Activated T-helper 1 cell treated with anti-CD3 and anti-CD28 coated beads, Interleukin-12 subunit alpha, Interleukin-12 subunit beta, Interleukin-2, Interleukin-4 antibody, amounts not matched to agents 30 ng/mL and 10 ng/mL and 1 ng/mL, durations not matched to agents 14 hours and 24 hours and 36 hours (primary cell): Measurements from ENCODE around the gene SERPIND1. TPM values are rescaled to one million over a fixed set of nuclear protein-coding genes. Genes with fewer than 3 reads are reported as not detected.

Experiments
- DNase-seq: peaks from one replicate; pipeline ENCODE4 v3.0.0; 2021; ENCODE audit warnings: low spot score
- H3K27ac Mint-ChIP-seq: one replicate; pipeline ENCODE4 v1.8.0; 2021; ENCODE audit warnings: mild to moderate bottlenecking, mixed read lengths
- H3K27me3 Mint-ChIP-seq: one replicate; pipeline ENCODE4 v1.8.0; 2022; ENCODE audit warnings: mild to moderate bottlenecking, moderate library complexity, mixed read lengths; ENCODE audit not compliant: insufficient read depth
- H3K36me3 Mint-ChIP-seq: one replicate; pipeline ENCODE4 v1.8.0; 2021; ENCODE audit warnings: low read depth, mixed read lengths
- H3K4me1 Mint-ChIP-seq: one replicate; pipeline ENCODE4 v1.8.0; 2021; ENCODE audit warnings: low read depth, mixed read lengths
- H3K4me3 Mint-ChIP-seq: one replicate; pipeline ENCODE4 v1.8.0; 2021; ENCODE audit warnings: mild to moderate bottlenecking, moderate library complexity, mixed read lengths
- H3K9me3 Mint-ChIP-seq: one replicate; pipeline ENCODE4 v1.8.0; 2021; ENCODE audit warnings: mixed read lengths
- intact Hi-C: fragments of 100-400 bp; cut with micrococcal nuclease; formaldehyde crosslinking; loops from one replicate; pipeline ENCODE4 v1.15.1; 2024
- total RNA-seq: library from RNA; stranded (reverse); gene quantifications from 2 replicates; pipeline ENCODE4 v1.2.3, GENCODE V29; 2022

Gene SERPIND1
- total RNA-seq, 1 donor from 2014 or later, result not detected

GRCh38 chr22:20783300-20783673 is 9.4 kb downstream of the SERPIND1 start:
- no peak for DNase-seq
- Mint-ChIP-seq H3K4me3 (no peak overlapping the region), H3K9me3 (no peaks in the 10 kb centered on the region), H3K36me3 (peaks cover 19% of the 10 kb centered on the region), H3K4me1 (peaks cover 7% of the 10 kb centered on the region), H3K27ac (no peak overlapping the region), H3K27me3 (no peaks in the 10 kb centered on the region)
- intact Hi-C loops, result loop anchor here (5.0 kb wide), 1 partner anchor 74 kb away; the partner anchor contains the start of genes PI4KA and SNAP29

- DNase-seq, result peak; percentile 6
- peaks cover 16% of the 10 kb centered on the region for H3K36me3 Mint-ChIP-seq
- H3K27ac Mint-ChIP-seq, result no peak overlapping the region
- H3K4me3 Mint-ChIP-seq, result no peak overlapping the region
- H3K9me3 Mint-ChIP-seq, result no peaks in the 10 kb centered on the region
- H3K27me3 Mint-ChIP-seq, result no peaks in the 10 kb centered on the region
- intact Hi-C loops, result loop anchor here (1.0 to 5.0 kb wide), 2 partner anchors 73 to 178 kb away; partner anchors contain the start of genes PI4KA and SNAP29
- peaks cover 7% of the 10 kb centered on the region for H3K4me1 Mint-ChIP-seq
Measured at GRCh38 chr22:20783844-20784723, 10.2 kb downstream of the SERPIND1 start.

GRCh38 chr22:20785415-20785814 is 11.5 kb downstream of the SERPIND1 start:
- no peaks in the 10 kb centered on the region for H3K27me3 Mint-ChIP-seq
- H3K4me1 Mint-ChIP-seq, result peaks cover 7% of the 10 kb centered on the region
- peaks cover 7% of the 10 kb centered on the region for H3K36me3 Mint-ChIP-seq
- H3K4me3 Mint-ChIP-seq, result no peak overlapping the region
- H3K9me3 Mint-ChIP-seq, result no peaks in the 10 kb centered on the region
- H3K27ac Mint-ChIP-seq, result no peak overlapping the region
- intact Hi-C loops, result no loop called here
- no peak for DNase-seq

GRCh38 chr22:20786048-20786447 is 12.1 kb downstream of the SERPIND1 start:
- DNase-seq, result no peak
- Mint-ChIP-seq H3K36me3 (peaks cover 10% of the 10 kb centered on the region), H3K9me3 (no peaks in the 10 kb centered on the region), H3K4me3 (no peak overlapping the region), H3K27ac (no peak overlapping the region), H3K27me3 (no peaks in the 10 kb centered on the region), H3K4me1 (peaks cover 7% of the 10 kb centered on the region)
- intact Hi-C loops, result no loop called here

- H3K4me1 Mint-ChIP-seq, result peaks cover 7% of the 10 kb centered on the region
- H3K9me3 Mint-ChIP-seq, result no peaks in the 10 kb centered on the region
- H3K27me3 Mint-ChIP-seq, result no peaks in the 10 kb centered on the region
- H3K27ac Mint-ChIP-seq, result no peak overlapping the region
- peaks cover 14% of the 10 kb centered on the region for H3K36me3 Mint-ChIP-seq
- intact Hi-C loops, result no loop called here
- no peak overlapping the region for H3K4me3 Mint-ChIP-seq
- DNase-seq, result no peak
Measured at GRCh38 chr22:20786536-20786979, 12.6 kb downstream of the SERPIND1 start.

GRCh38 chr22:20787223-20787622 is 13.3 kb downstream of the SERPIND1 start:
- no peaks in the 10 kb centered on the region for H3K9me3 Mint-ChIP-seq
- no peaks in the 10 kb centered on the region for H3K27me3 Mint-ChIP-seq
- intact Hi-C loops, result no loop called here
- no peak for DNase-seq
- H3K4me1 Mint-ChIP-seq, result peaks cover 7% of the 10 kb centered on the region
- no peak overlapping the region for H3K4me3 Mint-ChIP-seq
- no peak overlapping the region for H3K27ac Mint-ChIP-seq
- peaks cover 16% of the 10 kb centered on the region for H3K36me3 Mint-ChIP-seq

- Mint-ChIP-seq H3K9me3 (no peaks in the 10 kb centered on the region), H3K27ac (no peak overlapping the region), H3K27me3 (no peaks in the 10 kb centered on the region), H3K36me3 (peaks cover 19% of the 10 kb centered on the region), H3K4me1 (peaks cover 7% of the 10 kb centered on the region), H3K4me3 (no peak overlapping the region)
- intact Hi-C loops, result no loop called here
- DNase-seq, result no peak
Measured at GRCh38 chr22:20787746-20788626, 14.1 kb downstream of the SERPIND1 start.

- Mint-ChIP-seq H3K27ac (no peak overlapping the region), H3K27me3 (no peaks in the 10 kb centered on the region), H3K4me1 (peaks cover 7% of the 10 kb centered on the region), H3K4me3 (no peak overlapping the region), H3K36me3 (peaks cover 15% of the 10 kb centered on the region), H3K9me3 (no peaks in the 10 kb centered on the region)
- DNase-seq, result no peak
- intact Hi-C loops, result no loop called here
Measured at GRCh38 chr22:20788627-20789344, 14.9 kb downstream of the SERPIND1 start.

- Mint-ChIP-seq H3K27ac (no peak overlapping the region), H3K9me3 (no peaks in the 10 kb centered on the region), H3K36me3 (peaks cover 27% of the 10 kb centered on the region), H3K27me3 (no peaks in the 10 kb centered on the region), H3K4me1 (no peaks in the 10 kb centered on the region), H3K4me3 (no peak overlapping the region)
- intact Hi-C loops, result no loop called here
- no peak for DNase-seq
Measured at GRCh38 chr22:20792221-20792965, 18.5 kb downstream of the SERPIND1 start.

GRCh38 chr22:20792966-20793728 is 19.2 kb downstream of the SERPIND1 start:
- H3K36me3 Mint-ChIP-seq, result peaks cover 32% of the 10 kb centered on the region
- intact Hi-C loops, result no loop called here
- H3K4me1 Mint-ChIP-seq, result no peaks in the 10 kb centered on the region
- no peaks in the 10 kb centered on the region for H3K27me3 Mint-ChIP-seq
- no peak overlapping the region for H3K27ac Mint-ChIP-seq
- no peak overlapping the region for H3K4me3 Mint-ChIP-seq
- no peak for DNase-seq
- H3K9me3 Mint-ChIP-seq, result no peaks in the 10 kb centered on the region

GRCh38 chr22:20793748-20794649 is 20.1 kb downstream of the SERPIND1 start:
- no peak overlapping the region for H3K27ac Mint-ChIP-seq
- H3K4me3 Mint-ChIP-seq, result no peak overlapping the region
- no peaks in the 10 kb centered on the region for H3K4me1 Mint-ChIP-seq
- DNase-seq, result no peak
- no peaks in the 10 kb centered on the region for H3K27me3 Mint-ChIP-seq
- intact Hi-C loops, result no loop called here
- H3K36me3 Mint-ChIP-seq, result peaks cover 39% of the 10 kb centered on the region
- H3K9me3 Mint-ChIP-seq, result no peaks in the 10 kb centered on the region
